ENCODE results near the gene NLRP8. TPM values are rescaled to one million over a fixed set of nuclear protein-coding genes. Genes with fewer than 3 reads are reported as not detected.

The NLRP8 gene
- total RNA-seq, 1 experiment from 2014 or later, result not detected

DNA sequence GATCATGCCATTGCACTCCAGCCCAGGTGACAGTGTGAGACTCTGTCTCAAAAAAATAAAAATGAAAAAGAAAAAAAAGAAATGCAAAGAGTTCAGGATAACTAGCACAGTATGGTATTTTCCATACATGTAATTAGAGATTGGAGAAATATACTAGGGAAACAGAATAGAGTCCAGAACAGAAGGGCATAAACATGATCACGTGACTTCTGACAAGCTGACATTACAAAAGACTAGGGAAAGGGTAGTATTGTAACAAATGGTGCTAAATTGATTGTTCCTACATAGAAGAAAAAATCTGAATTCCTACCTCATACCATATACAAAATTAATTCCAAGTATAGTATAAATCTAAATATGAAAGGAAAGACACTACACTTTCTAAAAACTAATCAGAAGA lies 37.6 kb downstream of the NLRP8 start:
- Histone ChIP-seq H3K4me1 (ENCODE audit: insufficient read depth, low read length) (no peaks in the 10 kb centered on the region), H3K79me2 (ENCODE audit: insufficient read depth, low read length) (no peaks in the 10 kb centered on the region), H4K20me1 (ENCODE audit: control insufficient read depth, insufficient read depth, insufficient read length) (no peaks in the 10 kb centered on the region), H3K27ac (ENCODE audit: insufficient read length, low read depth, low read length) (no peak overlapping the region), H3K9me3 (ENCODE audit: control insufficient read depth, low read depth, low read length) (peaks cover 76% of the 10 kb centered on the region), H2AK5ac (ENCODE audit: insufficient read length, low read length) (no peak overlapping the region), H3K14ac (ENCODE audit: insufficient read depth, low read length) (no peak overlapping the region), H3K4me2 (ENCODE audit: insufficient read depth, insufficient read length, low read length) (no peak overlapping the region), H3K18ac (ENCODE audit: insufficient read length, low read depth, low read length) (no peak overlapping the region), H4K91ac (ENCODE audit: insufficient read length, low read depth, low read length) (no peak overlapping the region), H4K8ac (replicated peaks; ENCODE audit: insufficient read length, low read depth, low read length) (no peak overlapping the region), H2AFZ (ENCODE audit: low read length) (no peak overlapping the region), H3K27me3 (ENCODE audit: insufficient read depth, low read length) (no peaks in the 10 kb centered on the region), H3K9ac (ENCODE audit: extremely low read depth, insufficient read length, low read length) (no peak overlapping the region), H3K56ac (ENCODE audit: insufficient read length, low read depth, low read length) (no peak overlapping the region), H3K23ac (ENCODE audit: insufficient read length, low read depth, low read length) (no peak overlapping the region), H2BK120ac (ENCODE audit: low read depth, low read length, poor library complexity, severe bottlenecking) (no peak overlapping the region), H2BK15ac (ENCODE audit: low read depth, low read length) (no peak overlapping the region), H3K79me1 (ENCODE audit: insufficient read depth, low read depth, low read length, poor library complexity, severe bottlenecking) (no peaks in the 10 kb centered on the region), H4K5ac (ENCODE audit: insufficient read length, low read depth, low read length) (no peak overlapping the region), H3K4ac (ENCODE audit: low read depth, low read length) (no peak overlapping the region), H2BK5ac (ENCODE audit: insufficient read length, low read length) (no peak overlapping the region), H3K23me2 (ENCODE audit: insufficient read length, low read depth, low read length, poor library complexity, severe bottlenecking) (no peaks in the 10 kb centered on the region), H2BK12ac (ENCODE audit: insufficient read length, low read depth, low read length) (no peak overlapping the region), H2BK20ac (ENCODE audit: low read depth, low read length, poor library complexity, severe bottlenecking) (no peak overlapping the region), H3T11ph (ENCODE audit: low read length) (no peak overlapping the region)
- TF ChIP-seq, protein P1, sequence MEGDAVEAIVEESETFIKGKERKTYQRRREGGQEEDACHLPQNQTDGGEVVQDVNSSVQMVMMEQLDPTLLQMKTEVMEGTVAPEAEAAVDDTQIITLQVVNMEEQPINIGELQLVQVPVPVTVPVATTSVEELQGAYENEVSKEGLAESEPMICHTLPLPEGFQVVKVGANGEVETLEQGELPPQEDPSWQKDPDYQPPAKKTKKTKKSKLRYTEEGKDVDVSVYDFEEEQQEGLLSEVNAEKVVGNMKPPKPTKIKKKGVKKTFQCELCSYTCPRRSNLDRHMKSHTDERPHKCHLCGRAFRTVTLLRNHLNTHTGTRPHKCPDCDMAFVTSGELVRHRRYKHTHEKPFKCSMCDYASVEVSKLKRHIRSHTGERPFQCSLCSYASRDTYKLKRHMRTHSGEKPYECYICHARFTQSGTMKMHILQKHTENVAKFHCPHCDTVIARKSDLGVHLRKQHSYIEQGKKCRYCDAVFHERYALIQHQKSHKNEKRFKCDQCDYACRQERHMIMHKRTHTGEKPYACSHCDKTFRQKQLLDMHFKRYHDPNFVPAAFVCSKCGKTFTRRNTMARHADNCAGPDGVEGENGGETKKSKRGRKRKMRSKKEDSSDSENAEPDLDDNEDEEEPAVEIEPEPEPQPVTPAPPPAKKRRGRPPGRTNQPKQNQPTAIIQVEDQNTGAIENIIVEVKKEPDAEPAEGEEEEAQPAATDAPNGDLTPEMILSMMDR (conservative IDR thresholded peaks at IDR 0.05), result no peak
- H3K4me1 Mint-ChIP-seq, result no peaks in the 10 kb centered on the region
- H3K36me3 Mint-ChIP-seq (ENCODE audit: insufficient read depth in 1 of 3, low read depth in 3 of 3), result peaks cover 3 to 21% (median 4%) of the 10 kb centered on the region in 3 experiments; a peak in 6 of 7 replicates
- DNase-seq, result no peak
- peaks cover 90 to 91% of the 10 kb centered on the region in 2 experiments for H3K9me3 Mint-ChIP-seq
- no peak overlapping the region for H3K27ac Mint-ChIP-seq
- WGBS (ENCODE audit: extremely low coverage, insufficient read length, low lambda C conversion rate), result no CpG with 5 or more reads among the region's 1 CpG
- H3K4me3 Mint-ChIP-seq, result no peak overlapping the region
- H3K27me3 Mint-ChIP-seq (ENCODE audit: low read depth), result no peaks in the 10 kb centered on the region; the same call in 1 of the 2 replicates
